Measurements from ENCODE around the gene MICAL3.
A peak's percentile ranks its signal among the peaks of the same experiment; 100 is the strongest.
"Not testable (repeated sequence)": the region's sequence is repeated elsewhere in the genome, so short reads cannot be mapped to it uniquely, and the experiment has no call there.

Gene MICAL3

DNA sequence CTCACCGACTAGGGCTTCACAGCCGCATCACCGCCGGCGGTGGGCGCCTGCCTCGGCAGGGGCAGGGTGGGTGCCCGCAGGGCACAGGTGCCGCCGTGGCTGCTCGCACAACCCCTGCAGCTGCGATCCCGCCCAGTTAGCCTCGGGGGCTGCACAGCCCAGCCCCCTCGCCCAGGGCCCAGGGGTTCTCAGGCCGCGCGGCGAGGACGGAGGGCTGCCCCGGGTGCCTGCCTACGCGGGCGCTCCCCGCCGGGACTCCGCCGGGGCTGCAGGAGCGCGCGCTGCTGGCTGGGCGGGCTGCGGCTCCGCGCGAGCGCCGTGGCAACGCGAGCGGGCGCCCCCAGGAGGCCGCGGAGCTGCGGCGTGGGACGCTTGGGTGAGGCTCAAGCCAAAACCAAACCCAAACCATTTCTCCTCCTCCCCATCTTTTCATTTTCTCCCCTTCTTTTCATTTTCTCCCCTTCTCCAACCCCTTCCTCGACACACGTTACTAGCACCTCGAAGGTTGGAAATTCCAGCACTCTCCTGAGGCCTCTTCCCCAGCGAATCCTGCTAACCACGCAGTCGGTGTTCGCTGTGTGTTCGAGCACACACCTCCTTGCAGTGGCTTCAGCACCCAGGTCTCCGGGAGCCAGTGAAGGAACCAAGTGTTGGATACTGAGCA lies at the start of gene MICAL3:
Gene MICAL3, minus strand, starts transcription at position 286 of the 664 bp plus-strand sequence. CDS start 117,749 bp downstream, outside the sequence.
- DNase-seq (ENCODE audit: low read depth) = peak; percentile 80

- DNase-seq (ENCODE audit: low read depth) = not testable (repeated sequence)
Observed at GRCh38 chr22:18073927-18074326, 49.6 kb upstream of the MICAL3 start.

DNA sequence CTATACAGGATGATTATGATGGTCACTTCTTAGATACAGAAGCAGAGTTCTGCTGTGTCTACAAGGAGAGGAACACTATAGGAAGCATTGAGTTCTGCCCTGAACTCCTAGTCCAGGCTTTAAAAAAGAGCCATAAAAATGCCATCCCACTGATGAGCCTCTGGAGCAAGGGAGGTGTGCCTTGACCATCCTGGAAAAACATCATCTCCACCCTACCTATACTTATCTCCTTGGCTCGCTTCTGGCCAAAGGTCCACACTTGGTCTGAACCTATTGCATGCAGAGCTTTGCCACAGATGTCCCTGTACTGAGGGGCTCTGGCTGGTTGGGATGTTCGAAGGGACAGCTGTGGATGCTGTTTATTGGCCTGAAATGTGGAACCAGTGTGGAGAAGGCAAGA lies 49.1 kb upstream of the MICAL3 start:
- no peak for DNase-seq (ENCODE audit: low read depth)

DNA sequence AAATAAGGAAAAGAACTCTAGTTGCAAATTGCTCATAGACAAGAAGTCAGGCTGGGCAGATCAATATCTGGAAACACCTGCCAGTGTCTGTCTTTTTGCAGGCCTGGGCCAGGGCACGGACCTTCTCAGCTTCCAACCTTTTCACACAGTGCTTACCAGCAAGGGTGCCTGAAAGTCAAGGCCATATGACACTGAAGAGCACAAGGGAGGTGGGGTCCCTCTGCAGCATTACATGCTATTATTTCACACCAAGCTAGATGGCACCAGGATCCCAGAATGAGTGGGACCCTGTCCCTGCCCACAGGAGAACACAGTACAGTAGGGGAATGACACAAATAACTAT lies 47.6 kb upstream of the MICAL3 start:
- DNase-seq (ENCODE audit: low read depth) = no peak

DNA sequence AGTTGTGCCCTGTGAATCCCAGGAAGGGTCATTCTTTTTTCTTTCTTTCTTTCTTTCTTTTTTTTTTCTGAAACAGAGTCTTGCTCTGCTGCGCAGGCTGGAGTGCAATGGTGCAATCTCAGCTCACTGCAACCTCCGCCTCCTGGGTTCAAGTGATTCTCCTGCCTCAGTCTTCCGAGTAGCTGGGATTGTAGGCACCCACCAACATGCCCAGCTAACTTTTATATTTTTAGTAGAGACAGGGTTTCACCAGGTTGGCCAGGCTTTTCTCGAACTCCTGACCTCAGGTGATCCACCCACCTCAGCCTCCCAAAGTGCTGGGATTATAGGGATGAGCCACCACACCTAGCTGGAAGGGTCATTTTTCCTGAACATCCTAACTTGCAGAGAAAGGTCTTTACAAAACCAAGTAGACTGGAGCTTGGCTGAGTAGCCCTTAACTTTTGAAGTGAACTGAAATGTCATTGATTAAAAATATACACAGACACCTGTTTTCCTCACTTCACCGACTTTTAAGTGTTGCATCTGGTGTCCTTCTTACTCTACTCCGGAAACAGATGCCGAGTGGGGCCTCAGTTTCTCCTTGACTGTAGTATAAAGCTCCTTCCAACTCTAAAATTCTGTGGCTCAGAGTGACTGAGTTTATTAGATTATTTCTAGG lies 47.1 kb upstream of the MICAL3 start:
- DNase-seq (ENCODE audit: low read depth) = not testable (repeated sequence)

- no peak for DNase-seq (ENCODE audit: low read depth)
Observed at GRCh38 chr22:18070556-18071306, 46.4 kb upstream of the MICAL3 start.

DNA sequence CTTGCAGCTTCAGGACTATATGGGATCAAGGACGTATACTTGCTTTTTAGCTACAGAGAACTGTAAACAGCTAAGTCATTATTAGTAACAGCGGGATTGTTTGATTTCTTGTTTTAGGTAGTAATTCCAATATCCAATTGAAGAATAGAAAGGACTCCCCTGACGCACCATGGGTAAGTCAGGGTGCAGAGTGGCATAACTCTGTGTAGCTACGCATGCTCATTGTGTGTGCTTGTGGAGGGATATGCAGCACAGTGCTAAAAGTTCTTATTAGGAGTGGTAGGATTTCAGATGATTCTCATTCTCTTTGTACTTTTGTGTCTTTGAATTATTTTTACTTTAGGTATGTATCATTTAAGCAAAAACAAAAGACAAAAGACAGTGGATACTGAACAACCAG lies 45.7 kb upstream of the MICAL3 start:
- no peak for DNase-seq (ENCODE audit: low read depth)

DNA sequence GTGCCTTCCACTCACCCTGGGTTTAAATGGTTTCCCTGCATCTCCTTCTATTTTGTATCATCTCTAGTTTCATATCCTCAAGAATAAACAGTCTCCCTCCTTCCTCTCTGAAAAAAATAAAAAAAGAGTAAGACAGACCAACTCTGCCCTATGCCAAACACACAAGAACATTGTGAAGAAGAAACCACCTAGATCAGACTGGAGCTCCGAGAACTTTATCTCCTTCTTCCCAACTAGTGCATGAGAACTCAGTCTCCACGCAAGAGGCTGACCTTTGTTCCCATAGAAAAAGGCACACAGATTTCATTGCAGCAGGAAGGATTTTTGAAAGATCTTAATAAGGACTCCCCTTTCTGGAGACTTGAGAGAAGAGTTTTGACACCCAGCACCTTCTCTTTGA lies 44.7 kb upstream of the MICAL3 start:
- no peak for DNase-seq (ENCODE audit: low read depth)

GRCh38 chr22:18068381-18068988 lies 44.1 kb upstream of the MICAL3 start:
- no peak for DNase-seq (ENCODE audit: low read depth)

- DNase-seq (ENCODE audit: low read depth) = no peak
Observed at GRCh38 chr22:18067548-18068341, 43.4 kb upstream of the MICAL3 start.

GRCh38 chr22:18067121-18067520 lies 42.8 kb upstream of the MICAL3 start:
- DNase-seq (ENCODE audit: low read depth) = no peak

DNA sequence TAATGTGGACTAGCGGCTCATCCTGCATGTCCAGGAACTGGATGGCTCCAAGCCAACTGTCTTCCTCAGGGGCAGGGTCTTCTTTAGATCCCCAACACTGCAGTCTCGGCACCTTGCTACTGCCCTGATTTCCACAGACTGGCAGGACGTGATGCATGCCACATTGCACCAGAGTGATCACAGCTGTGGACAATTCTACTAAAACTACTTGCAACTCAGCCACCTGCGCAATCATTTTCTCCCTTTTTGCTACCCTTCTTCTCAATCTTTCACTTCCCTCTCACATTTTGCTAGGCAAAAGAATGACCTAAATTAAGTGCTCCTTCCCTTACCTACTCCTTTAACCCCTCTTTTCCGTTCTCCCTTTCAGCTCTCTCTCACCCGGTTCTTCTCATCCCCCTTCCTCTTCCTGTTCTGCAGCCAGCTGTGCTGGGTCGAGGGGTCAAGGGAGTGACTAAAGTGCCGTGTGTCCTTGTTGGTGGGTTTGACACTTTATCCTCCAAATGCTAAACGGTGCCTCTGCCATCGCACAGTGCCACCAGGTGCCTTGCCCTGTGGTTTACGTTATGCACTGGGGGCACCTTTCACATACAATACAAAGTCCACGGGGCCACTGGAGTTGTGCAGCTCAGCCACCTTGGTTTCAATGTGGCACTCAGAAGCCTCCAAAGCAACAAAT lies 42.0 kb upstream of the MICAL3 start:
- DNase-seq (ENCODE audit: low read depth) = no peak

GRCh38 chr22:18065256-18065655 lies 40.9 kb upstream of the MICAL3 start:
- DNase-seq (ENCODE audit: low read depth) = peak; percentile 54

DNA sequence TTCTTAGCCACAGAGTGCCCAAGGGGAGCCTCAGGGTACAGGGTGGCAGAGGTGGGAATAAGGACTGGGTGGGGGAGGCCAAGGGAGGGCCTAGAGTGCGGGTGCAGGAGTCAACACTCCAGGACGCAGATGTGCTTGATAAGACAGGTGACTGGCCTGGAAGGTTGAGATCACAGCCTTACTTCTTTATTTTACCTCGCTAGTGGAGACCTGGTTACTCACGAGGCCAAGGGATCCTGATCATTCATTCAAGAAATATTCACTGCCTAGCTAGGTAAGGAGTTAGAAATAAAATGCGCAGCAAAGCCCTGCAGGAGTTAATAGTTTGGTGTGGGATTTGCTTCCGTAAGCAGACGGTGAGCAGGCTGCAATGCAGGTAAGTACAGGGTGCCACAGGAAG lies 40.3 kb upstream of the MICAL3 start:
- peak; percentile 61 for DNase-seq (ENCODE audit: low read depth)

DNA sequence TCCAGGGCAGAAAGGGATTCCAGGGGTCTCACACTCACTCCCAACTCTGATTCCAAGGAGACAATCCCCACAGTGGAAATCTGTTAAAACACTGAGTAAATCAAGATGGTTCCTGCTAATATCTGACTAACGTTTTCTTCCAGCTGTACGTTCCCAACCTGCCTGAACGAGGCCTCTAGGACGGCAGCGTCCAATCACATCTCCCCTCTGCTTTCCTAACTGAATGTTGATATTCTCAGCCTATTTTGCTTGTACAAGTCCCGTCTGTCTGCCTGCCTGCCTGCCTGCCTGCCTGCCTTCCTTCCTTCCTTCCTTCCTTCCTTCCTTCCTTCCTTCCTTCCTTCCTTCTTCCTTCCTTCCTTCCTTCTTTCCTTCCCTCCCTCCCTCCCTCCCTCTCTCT lies 39.4 kb upstream of the MICAL3 start:
- DNase-seq (ENCODE audit: low read depth) = not testable (repeated sequence)

- DNase-seq (ENCODE audit: low read depth) = peak; percentile 99
Observed at GRCh38 chr22:18063306-18063705, 38.9 kb upstream of the MICAL3 start.

- DNase-seq (ENCODE audit: low read depth) = peak; percentile 56
Observed at GRCh38 chr22:18062421-18062820, 38.1 kb upstream of the MICAL3 start.

GRCh38 chr22:18060646-18061620 lies 36.6 kb upstream of the MICAL3 start:
- DNase-seq (ENCODE audit: low read depth) = peak; percentile 91

- no peak for DNase-seq (ENCODE audit: low read depth)
Observed at GRCh38 chr22:18059991-18060390, 35.6 kb upstream of the MICAL3 start.

DNA sequence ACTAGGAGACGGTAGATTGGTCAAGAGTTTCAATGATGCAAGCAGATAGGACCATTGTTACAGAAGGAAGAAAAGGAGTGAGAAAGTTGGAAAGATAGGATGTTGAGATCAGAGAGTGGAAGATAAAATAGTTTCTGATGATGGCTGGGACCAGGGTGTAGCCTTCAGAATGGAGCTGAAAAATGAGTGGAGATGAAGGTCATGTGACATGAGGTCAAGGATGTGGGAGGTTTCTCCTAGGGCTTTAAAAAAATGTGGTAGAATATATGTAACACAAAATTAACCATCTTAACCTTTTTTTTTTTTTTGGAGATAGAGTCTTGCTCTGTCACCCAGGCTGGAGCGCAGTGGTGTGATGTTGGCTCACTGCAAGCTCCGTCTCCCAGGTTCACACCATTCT lies 35.1 kb upstream of the MICAL3 start:
- DNase-seq (ENCODE audit: low read depth) = no peak

All from ELR (cell line).